Measurements from ENCODE around the gene GSE1.

Gene GSE1

DNA sequence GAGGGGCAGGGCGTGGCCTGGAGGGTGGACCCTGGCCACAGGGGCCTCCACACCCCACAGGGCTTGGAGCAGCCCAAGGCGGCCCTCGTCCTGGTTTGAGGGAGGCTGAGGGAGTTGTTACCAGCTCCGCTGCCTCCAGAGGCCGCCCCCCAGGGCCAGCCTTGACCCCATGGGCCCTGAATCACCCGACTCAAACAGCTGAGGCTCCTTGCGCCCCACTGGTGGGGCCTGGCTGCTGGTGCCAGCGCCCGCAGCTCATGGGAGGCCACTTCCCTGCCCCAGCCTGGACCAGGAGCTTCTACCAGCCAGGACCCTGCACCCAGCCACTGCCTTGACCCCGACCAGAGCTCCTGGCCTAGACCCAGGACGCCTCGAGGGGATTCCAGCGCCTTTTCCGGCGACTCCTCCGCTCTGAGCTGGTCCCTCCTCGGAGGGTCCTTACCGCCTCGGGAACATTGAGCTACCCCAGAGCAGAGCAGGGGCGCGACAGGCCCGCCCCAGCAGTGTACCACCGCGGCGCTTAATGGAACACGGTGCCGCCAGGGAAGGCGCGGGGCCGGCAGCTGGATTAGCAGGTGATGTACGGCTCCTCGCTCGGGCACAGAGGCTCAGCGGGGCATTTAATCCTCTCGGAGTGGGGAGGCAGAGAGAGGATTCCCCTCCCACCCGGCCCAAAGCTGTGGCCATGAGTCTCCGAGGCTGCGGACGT lies 37.2 kb downstream of the GSE1 start:
- DNase-seq (ENCODE audit: low read depth), result no peak

- DNase-seq (ENCODE audit: low read depth), result peak; percentile 18
Observed at GRCh38 chr16:85650844-85651628, 37.9 kb downstream of the GSE1 start.

GRCh38 chr16:85651629-85652430 lies 38.7 kb downstream of the GSE1 start:
- DNase-seq (ENCODE audit: low read depth), result no peak

GRCh38 chr16:85652431-85653221 lies 39.5 kb downstream of the GSE1 start:
- DNase-seq (ENCODE audit: low read depth), result peak; percentile 74

GRCh38 chr16:85653290-85653891 lies 40.3 kb downstream of the GSE1 start:
- peak; percentile 8 for DNase-seq (ENCODE audit: low read depth)

GRCh38 chr16:85654251-85655095 lies 41.4 kb downstream of the GSE1 start:
- no peak for DNase-seq (ENCODE audit: low read depth)

DNA sequence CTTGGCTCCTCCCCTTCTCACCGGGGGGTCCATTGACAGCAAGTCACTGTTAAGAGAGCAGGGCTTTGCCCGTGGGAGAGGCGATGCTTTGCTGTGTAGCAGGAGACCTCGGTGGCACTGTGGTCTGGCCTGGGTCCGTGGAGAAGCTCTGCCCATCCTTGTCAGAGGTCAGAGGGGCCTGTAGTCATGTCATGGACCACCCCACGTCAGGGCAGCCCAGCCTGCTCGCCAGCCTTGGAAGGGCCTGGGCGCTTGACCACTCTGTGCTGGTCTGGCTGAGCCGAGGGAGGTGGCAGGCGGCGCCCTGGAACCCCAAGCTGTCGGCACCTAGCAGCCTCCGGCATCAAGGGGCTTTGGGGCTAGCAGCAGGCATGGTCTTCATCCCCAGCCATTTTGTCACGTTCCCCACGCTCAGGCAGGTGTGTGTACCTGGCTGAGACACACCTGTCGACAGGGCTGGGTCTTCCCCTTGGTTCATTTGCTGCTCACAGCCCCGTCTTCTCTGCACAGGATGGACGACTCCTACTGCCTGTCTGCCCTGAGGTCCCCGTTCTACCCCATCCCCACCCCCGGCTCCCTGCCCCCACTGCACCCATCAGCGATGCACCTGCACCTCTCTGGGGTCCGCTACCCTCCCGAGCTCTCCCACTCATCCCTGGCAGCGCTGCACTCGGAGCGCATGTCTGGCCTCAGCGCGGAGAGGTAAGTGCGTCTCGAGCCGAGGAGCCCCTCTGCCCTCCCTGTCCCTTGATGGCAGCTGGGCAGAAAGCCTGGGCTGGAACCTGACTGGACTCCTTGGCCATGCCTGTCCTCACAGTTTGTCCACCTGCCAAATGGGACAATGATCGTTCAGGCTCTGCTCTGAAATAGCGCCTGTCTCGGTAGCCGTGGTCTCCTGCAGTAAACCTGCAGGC lies 42.4 kb downstream of the GSE1 start:
- DNase-seq (ENCODE audit: low read depth), result no peak

DNA sequence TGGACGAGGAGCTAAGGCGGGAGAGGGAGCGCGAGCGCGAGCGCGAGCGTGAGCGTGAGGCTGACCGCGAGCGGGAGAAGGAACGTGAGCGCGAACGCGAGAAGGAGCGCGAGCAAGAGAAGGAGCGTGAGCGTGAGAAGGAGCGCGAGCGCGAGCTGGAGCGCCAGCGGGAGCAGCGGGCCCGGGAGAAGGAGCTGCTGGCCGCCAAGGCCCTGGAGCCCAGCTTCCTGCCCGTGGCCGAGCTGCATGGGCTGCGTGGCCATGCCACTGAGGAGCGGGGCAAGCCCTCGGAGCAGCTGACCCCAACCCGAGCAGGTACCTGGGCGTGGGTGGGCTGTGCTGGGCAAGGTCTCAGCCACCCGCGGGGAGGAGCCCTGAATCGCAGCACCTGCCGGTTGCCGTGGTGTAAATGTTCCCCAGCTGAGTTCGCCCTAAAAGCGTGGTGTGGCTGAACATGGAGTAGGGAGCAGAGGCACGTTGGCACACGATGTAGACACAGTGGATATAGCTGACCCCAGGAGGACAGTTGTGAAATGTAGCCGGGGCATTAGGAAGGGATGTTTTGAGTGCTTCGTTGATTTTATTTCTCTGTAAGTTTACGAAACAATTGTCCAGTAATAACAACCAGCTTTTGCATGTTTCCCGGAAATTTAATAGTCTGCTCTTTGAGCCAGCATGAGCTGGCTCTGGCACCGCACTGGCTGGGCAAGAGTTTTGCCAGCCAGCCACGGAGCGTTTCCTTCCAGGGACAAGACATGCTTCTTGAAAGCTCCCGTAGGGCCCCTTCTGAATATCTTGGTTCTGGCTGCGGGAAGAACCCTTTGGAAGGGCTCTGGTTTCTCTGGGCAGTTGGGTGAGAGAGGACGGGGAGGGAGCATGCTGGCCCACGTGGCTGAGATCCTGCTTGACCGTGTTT lies 43.5 kb downstream of the GSE1 start:
- DNase-seq (ENCODE audit: low read depth), result no peak

DNA sequence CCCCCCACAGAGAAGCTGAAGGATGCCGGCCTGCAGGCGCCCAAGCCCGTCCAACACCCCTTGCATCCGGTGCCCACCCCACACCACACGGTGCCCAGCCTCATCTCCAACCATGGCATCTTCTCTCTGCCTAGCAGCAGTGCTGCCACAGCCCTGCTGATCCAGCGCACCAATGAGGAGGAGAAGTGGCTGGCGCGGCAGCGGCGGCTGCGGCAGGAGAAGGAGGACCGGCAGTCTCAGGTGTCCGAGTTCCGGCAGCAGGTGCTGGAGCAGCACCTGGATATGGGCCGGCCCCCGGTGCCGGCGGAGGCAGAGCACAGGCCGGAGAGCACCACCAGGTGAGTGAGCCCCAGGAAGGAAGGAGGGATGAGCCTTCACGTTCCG lies 44.1 kb downstream of the GSE1 start:
- no peak for DNase-seq (ENCODE audit: low read depth)

- no peak for DNase-seq (ENCODE audit: low read depth)
Observed at GRCh38 chr16:85657996-85658395, 44.9 kb downstream of the GSE1 start.

- no peak for DNase-seq (ENCODE audit: low read depth)
Observed at GRCh38 chr16:85658504-85659326, 45.6 kb downstream of the GSE1 start.

DNA sequence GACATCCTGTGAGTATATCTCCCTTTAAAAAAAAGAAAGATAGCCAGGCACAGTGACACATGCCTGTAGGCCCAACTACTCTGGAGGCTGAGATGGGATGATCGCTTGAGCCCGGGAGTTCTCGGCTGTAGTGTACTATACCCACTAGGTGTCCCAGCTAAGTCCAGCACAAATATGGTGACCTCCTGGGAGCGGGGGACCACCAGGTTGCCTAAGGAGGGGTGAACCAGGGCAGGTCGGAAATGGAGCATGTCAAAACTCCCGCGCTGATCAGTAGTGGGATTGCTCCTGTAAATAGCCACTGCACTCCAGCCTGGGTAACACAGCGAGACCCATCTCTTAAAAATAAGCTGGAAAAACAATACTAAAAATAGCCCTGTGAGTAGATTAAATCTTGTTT lies 46.2 kb downstream of the GSE1 start:
- DNase-seq (ENCODE audit: low read depth), result no peak

- peak; percentile 44 for DNase-seq (ENCODE audit: low read depth)
Observed at GRCh38 chr16:85659805-85660511, 46.8 kb downstream of the GSE1 start.

DNA sequence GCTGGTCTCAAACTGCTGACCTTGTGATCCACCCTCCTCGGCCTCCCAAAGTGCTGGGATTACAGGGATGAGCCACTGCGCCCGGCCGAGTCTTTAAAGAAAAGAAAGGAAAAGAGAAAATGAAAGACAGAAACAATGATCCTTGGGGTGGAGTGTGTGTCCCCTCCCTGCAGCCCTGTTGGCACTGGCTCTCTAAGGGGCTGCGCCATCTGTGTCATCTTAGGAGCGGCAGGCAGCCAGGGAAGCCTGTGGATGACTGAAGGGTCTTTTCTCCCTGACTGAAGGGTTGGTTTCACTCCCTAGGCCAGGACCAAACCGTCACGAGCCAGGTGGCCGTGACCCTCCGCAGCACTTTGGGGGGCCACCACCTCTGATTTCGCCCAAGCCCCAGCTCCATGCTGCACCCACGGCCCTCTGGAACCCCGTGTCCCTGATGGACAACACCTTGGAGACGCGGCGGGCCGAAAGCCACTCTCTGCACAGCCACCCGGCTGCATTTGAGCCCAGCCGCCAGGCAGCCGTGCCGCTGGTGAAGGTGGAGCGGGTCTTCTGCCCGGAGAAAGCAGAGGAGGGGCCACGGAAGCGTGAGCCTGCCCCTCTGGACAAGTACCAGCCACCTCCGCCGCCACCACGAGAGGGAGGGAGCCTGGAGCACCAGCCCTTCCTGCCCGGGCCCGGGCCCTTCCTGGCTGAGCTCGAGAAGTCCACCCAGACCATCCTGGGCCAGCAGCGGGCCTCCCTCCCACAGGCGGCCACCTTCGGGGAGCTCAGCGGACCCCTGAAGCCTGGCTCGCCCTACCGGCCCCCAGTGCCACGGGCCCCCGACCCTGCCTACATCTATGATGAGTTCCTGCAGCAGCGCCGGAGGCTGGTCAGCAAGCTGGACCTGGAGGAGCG lies 48.0 kb downstream of the GSE1 start:
- DNase-seq (ENCODE audit: low read depth), result no peak

DNA sequence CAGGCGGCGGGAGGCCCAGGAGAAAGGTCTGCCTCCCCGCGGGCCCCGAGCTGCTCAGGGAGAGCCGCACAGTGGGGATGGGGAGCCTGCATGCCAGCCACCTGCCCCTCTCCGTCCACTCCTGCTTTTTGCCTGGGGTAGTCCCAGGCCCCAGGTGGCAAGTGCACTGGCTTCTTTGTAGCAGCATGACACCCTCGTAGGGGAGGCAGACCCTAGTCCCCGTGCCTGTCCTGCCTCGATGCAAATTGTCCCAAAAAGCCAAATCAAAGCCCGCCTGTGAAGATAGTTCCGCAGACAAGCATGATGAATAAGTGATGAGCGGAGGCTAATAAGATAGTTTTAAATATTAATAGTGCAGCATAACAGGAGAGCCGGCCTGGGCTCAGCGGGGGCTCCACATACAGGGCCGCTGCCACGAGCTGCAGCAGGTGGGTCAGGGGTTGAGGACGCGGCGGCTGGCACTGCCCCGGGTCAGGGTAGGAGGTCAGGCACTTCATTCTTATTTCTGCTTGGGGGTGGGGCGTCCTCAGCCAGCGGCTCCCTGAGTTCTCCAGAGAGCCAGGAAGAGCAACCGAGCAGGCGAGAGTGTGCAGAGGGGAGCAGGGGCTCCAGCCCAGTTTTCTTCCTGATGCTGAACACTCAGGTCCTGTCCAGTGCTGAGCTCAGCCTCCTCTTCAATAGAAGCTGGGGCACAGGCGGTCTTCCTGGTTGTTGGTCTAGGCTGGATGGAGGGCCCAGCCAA lies 48.8 kb downstream of the GSE1 start:
- no peak for DNase-seq (ENCODE audit: low read depth)
